ENCODE measurements around the gene AGPAT4. TPM values are rescaled to one million over a fixed set of nuclear protein-coding genes. Genes with fewer than 3 reads are reported as not detected.

Gene AGPAT4
- total and polyA plus RNA-seq, 2 of the 13 experiments (the other 11 are each of a cell fraction or from before 2014, with no cell fraction given): 0.07 to 0.13 TPM

DNA sequence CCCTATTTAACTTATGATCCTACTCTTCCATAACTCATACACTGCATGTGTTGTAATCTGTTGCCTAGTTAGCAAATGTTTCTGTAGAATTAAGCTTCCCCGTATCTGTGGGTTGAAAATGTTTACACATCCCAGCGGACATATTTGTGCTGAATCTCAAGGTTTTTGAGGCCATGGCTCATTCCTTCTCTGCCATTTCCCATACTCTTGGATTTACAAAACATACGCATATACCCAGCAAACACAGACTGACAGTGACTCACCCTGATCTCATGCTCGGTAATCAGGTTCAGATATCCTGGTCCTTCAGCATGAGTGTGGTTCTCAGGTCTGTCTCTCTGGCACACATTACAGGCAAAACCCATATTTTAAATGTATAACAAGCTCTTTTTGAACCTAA is 58.7 kb downstream of the AGPAT4 start:
- H3K36me3 ChIP-seq (replicated peaks in 1 of 2; ENCODE audit: control insufficient read depth in 1 of 2, insufficient read depth in 2 of 2, low read length in 2 of 2): no peaks in the 10 kb centered on the region
- H3K4me2 ChIP-seq (ENCODE audit: low read depth, low read length): no peak overlapping the region
- no peak overlapping the region for H2AFZ ChIP-seq (ENCODE audit: low read length)
- in situ Hi-C loops (cut with HindIII; ENCODE audit: extremely low pct_ligation_motif_present, low pct_unique_long_range_greater_than_20kb) (no loop called here), intact Hi-C loops (cut with micrococcal nuclease; ENCODE audit: unreplicated experiment) (no loop called here)
- ATAC-seq: peak; percentile 38; the same call in 1 of the 3 replicates
- WGBS (ENCODE audit: low lambda C conversion rate): 20% methylated on average over 4 of the region's 4 CpGs
- peaks cover 4% of the 10 kb centered on the region; the same call in 1 of the 2 replicates for H3K4me1 ChIP-seq (ENCODE audit: insufficient read depth, low read length)
- peaks cover 37% of the 10 kb centered on the region for H3K9me3 ChIP-seq (ENCODE audit: low read length)
- no peaks in the 10 kb centered on the region for H4K20me1 ChIP-seq (ENCODE audit: insufficient read depth, low read length)
- H3K9ac ChIP-seq (ENCODE audit: insufficient read depth, low read depth, low read length): no peak overlapping the region
- POLR2A ChIA-PET: no interaction called here
- TF ChIP-seq FOSL2 (CRISPR knock-in tag; IDR thresholded peaks at IDR 0.05) (peak; percentile 45; the same call in 1 of the 2 replicates), ZNF550 (CRISPR knock-in tag; IDR thresholded peaks at IDR 0.05; ENCODE audit: borderline replicate concordance) (no peak)
- peak; percentile 13 for DNase-seq (ENCODE audit: low spot score)
- H3K4me3 ChIP-seq (replicated peaks in 1 of 3; ENCODE audit: insufficient read depth in 1 of 3, low read depth in 2 of 3, low read length in 3 of 3): no peak overlapping the region
- BruUV-seq (replicated peaks): no TSS peak
- H3K27me3 ChIP-seq (ENCODE audit: control insufficient read depth in 1 of 2, insufficient read depth in 2 of 2, low read length in 2 of 2): peaks cover 0 to 12% of the 10 kb centered on the region in 2 experiments; a peak in 1 of 5 replicates
- FAIRE-seq: no peak
- H3K79me2 ChIP-seq (ENCODE audit: insufficient read depth, low read length): no peaks in the 10 kb centered on the region
- CTCF ChIA-PET (ENCODE audit: low intra/inter-chr PET ratio, low total read pairs): no interaction called here
- H3K27ac ChIP-seq (ENCODE audit: extremely low read length, insufficient read depth, low read length): no peak overlapping the region

- TF ChIP-seq, protein P1, sequence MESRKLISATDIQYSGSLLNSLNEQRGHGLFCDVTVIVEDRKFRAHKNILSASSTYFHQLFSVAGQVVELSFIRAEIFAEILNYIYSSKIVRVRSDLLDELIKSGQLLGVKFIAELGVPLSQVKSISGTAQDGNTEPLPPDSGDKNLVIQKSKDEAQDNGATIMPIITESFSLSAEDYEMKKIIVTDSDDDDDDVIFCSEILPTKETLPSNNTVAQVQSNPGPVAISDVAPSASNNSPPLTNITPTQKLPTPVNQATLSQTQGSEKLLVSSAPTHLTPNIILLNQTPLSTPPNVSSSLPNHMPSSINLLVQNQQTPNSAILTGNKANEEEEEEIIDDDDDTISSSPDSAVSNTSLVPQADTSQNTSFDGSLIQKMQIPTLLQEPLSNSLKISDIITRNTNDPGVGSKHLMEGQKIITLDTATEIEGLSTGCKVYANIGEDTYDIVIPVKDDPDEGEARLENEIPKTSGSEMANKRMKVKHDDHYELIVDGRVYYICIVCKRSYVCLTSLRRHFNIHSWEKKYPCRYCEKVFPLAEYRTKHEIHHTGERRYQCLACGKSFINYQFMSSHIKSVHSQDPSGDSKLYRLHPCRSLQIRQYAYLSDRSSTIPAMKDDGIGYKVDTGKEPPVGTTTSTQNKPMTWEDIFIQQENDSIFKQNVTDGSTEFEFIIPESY (CRISPR knock-in tag; IDR thresholded peaks at IDR 0.05): no peak
- TF ChIP-seq NAIF1 (CRISPR knock-in tag; IDR thresholded peaks at IDR 0.05; ENCODE audit: borderline replicate concordance) (no peak), ZNF225 (CRISPR knock-in tag; IDR thresholded peaks at IDR 0.05) (no peak), ZMAT5 (CRISPR knock-in tag; IDR thresholded peaks at IDR 0.05; ENCODE audit: borderline replicate concordance, low read depth) (no peak), ZNF124 (CRISPR knock-in tag; IDR thresholded peaks at IDR 0.05) (no peak), CREB1 (IDR thresholded peaks at IDR 0.05) (no peak), CREB1 (CRISPR knock-in tag; IDR thresholded peaks at IDR 0.05) (no peak), SNAPC2 (CRISPR knock-in tag; IDR thresholded peaks at IDR 0.05) (no peak)
- ATAC-seq (no peak), DNase-seq (ENCODE audit: low spot score) (no peak), FAIRE-seq (no peak)
- no peak overlapping the region for H3K4me2 ChIP-seq (ENCODE audit: low read depth, low read length)
- H3K4me1 ChIP-seq (ENCODE audit: insufficient read depth, low read length): peaks cover 4% of the 10 kb centered on the region; the same call in 1 of the 2 replicates
- ChIA-PET POLR2A (no interaction called here), CTCF (ENCODE audit: low intra/inter-chr PET ratio, low total read pairs) (no interaction called here)
- no peak overlapping the region for H2AFZ ChIP-seq (ENCODE audit: low read length)
- H3K36me3 ChIP-seq (replicated peaks in 1 of 2; ENCODE audit: control insufficient read depth in 1 of 2, insufficient read depth in 2 of 2, low read length in 2 of 2): no peaks in the 10 kb centered on the region
- no peaks in the 10 kb centered on the region for H4K20me1 ChIP-seq (ENCODE audit: insufficient read depth, low read length)
- H3K4me3 ChIP-seq (replicated peaks in 1 of 3; ENCODE audit: insufficient read depth in 1 of 3, low read depth in 2 of 3, low read length in 3 of 3): no peak overlapping the region
- BruUV-seq (replicated peaks): no TSS peak
- intact Hi-C loops (cut with micrococcal nuclease; ENCODE audit: unreplicated experiment) (no loop called here), in situ Hi-C loops (cut with HindIII; ENCODE audit: extremely low pct_ligation_motif_present, low pct_unique_long_range_greater_than_20kb) (no loop called here)
- H3K79me2 ChIP-seq (ENCODE audit: insufficient read depth, low read length): no peaks in the 10 kb centered on the region
- H3K9ac ChIP-seq (ENCODE audit: insufficient read depth, low read depth, low read length): no peak overlapping the region
- H3K9me3 ChIP-seq (ENCODE audit: low read length): peaks cover 37% of the 10 kb centered on the region
- peaks cover 0 to 12% of the 10 kb centered on the region in 2 experiments; a peak in 1 of 5 replicates for H3K27me3 ChIP-seq (ENCODE audit: control insufficient read depth in 1 of 2, insufficient read depth in 2 of 2, low read length in 2 of 2)
- H3K27ac ChIP-seq (ENCODE audit: extremely low read length, insufficient read depth, low read length): no peak overlapping the region
- 16% methylated on average over 5 of the region's 5 CpGs for WGBS (ENCODE audit: low lambda C conversion rate)
Observed at GRCh38 chr6:161214722-161215121, 59.1 kb downstream of the AGPAT4 start.

All from HepG2 (cell line).